HL-60 (cell line): ENCODE results near the gene MICAL2.

Experiments
- DNase-seq, 2 experiments: peaks; one replicate each; pipeline ENCODE4 v3.0.0-alpha.2; 2010 to 2020; ENCODE audit warnings: low read depth in 1 of 2, low spot score in 1 of 2
- H3K27ac ChIP-seq: fragments of 250-450 bp; sonication (Bioruptor Pico); replicated peaks from 2 replicates; pipeline ENCODE4 v1.5.1; 2020; ENCODE audit warnings: mild to moderate bottlenecking, moderate library complexity
- H3K27me3 ChIP-seq: fragments of 250-450 bp; sonication (Bioruptor Pico); 2 replicates; pipeline ENCODE4 v1.5.1; 2021; ENCODE audit warnings: mild to moderate bottlenecking, moderate library complexity; ENCODE audit not compliant: insufficient read depth, poor library complexity, severe bottlenecking
- H3K4me3 ChIP-seq: replicated peaks from 2 replicates; pipeline ENCODE4 v1.5.1; 2011; ENCODE audit warnings: mild to moderate bottlenecking, control low read depth, low read length; ENCODE audit not compliant: insufficient read depth
- CTCF ChIP-seq: IDR thresholded peaks from one replicate; pipeline ENCODE4 v1.5.1; 2011; ENCODE audit warnings: low read length, control low read depth, inconsistent platforms; ENCODE audit not compliant: insufficient read depth
- GABPA ChIP-seq: IDR thresholded peaks from 2 replicates; pipeline ENCODE4 v1.6.1; 2012; ENCODE audit warnings: low read depth
- POLR2AphosphoS5 ChIP-seq: IDR thresholded peaks from 2 replicates; pipeline ENCODE4 v1.6.1; 2012; ENCODE audit warnings: low read depth
- REST ChIP-seq: IDR thresholded peaks from 2 replicates; pipeline ENCODE4 v1.6.1; 2012; ENCODE audit warnings: low read depth; ENCODE audit not compliant: insufficient replicate concordance
- SPI1 ChIP-seq: IDR thresholded peaks from 2 replicates; pipeline ENCODE4 v1.6.1; 2012; ENCODE audit warnings: low read depth, mild to moderate bottlenecking, borderline replicate concordance

The MICAL2 gene

GRCh38 chr11:12134236-12134585 is 23.8 kb downstream of the MICAL2 start:
- peak in 1 of 2 experiments; percentile 66 for DNase-seq
- peak overlapping the region; percentile 43 for H3K27ac ChIP-seq
- no peaks in the 10 kb centered on the region for H3K27me3 ChIP-seq
- no peak overlapping the region for H3K4me3 ChIP-seq
- TF ChIP-seq SPI1: peak; percentile 24; the same call in 1 of the 2 replicates
- no peak for TF ChIP-seq CTCF

- no peak for DNase-seq
- Histone ChIP-seq H3K27ac (no peak overlapping the region), H3K27me3 (no peaks in the 10 kb centered on the region), H3K4me3 (no peak overlapping the region)
- no peak for TF ChIP-seq SPI1
- TF ChIP-seq CTCF: no peak
- no peak for TF ChIP-seq REST
- no peak for TF ChIP-seq GABPA
- no peak for TF ChIP-seq POLR2AphosphoS5
Observed at GRCh38 chr11:12135185-12135584, 24.8 kb downstream of the MICAL2 start.

- Histone ChIP-seq H3K4me3 (no peak overlapping the region), H3K27me3 (no peaks in the 10 kb centered on the region), H3K27ac (no peak overlapping the region)
- DNase-seq: no peak
- TF ChIP-seq REST (no peak), CTCF (no peak), GABPA (no peak), SPI1 (no peak), POLR2AphosphoS5 (no peak)
Observed at GRCh38 chr11:12137005-12137690, 26.8 kb downstream of the MICAL2 start.
